Central memory CD8-positive, alpha-beta T cell (primary cell): ENCODE data around the gene GPR132.

Experiments used
- ATAC-seq: fragments of 150-1000 bp; cut with Tn5 transposase; replicated peaks from 2 replicates; pipeline ENCODE4 v1.10.0; 2022; ENCODE audit warnings: mild to moderate bottlenecking, moderate FRiP score, moderate number of reproducible peaks; ENCODE audit not compliant: poor library complexity, severe bottlenecking; ENCODE audit errors: extremely low read depth
- DNase-seq, 2 donors: peaks; one replicate each; pipeline ENCODE4 v3.0.0; 2021; ENCODE audit warnings: low spot score in 2 of 2
- H3K27ac Mint-ChIP-seq: one replicate; pipeline ENCODE4 v1.8.0; 2022; ENCODE audit warnings: low read depth, mild to moderate bottlenecking, moderate library complexity, mixed read lengths
- H3K27me3 Mint-ChIP-seq: one replicate; pipeline ENCODE4 v1.8.0; 2022; ENCODE audit warnings: mixed read lengths
- H3K36me3 Mint-ChIP-seq: one replicate; pipeline ENCODE4 v1.8.0; 2022; ENCODE audit warnings: mild to moderate bottlenecking, moderate library complexity, mixed read lengths; ENCODE audit not compliant: insufficient read depth
- H3K4me1 Mint-ChIP-seq: one replicate; pipeline ENCODE4 v1.8.0; 2022; ENCODE audit warnings: mixed read lengths
- H3K4me3 Mint-ChIP-seq: one replicate; pipeline ENCODE4 v1.8.0; 2022; ENCODE audit warnings: mild to moderate bottlenecking, moderate library complexity, mixed read lengths
- H3K9me3 Mint-ChIP-seq: one replicate; pipeline ENCODE4 v1.8.0; 2022; ENCODE audit warnings: mixed read lengths

GPR132 gene

DNA sequence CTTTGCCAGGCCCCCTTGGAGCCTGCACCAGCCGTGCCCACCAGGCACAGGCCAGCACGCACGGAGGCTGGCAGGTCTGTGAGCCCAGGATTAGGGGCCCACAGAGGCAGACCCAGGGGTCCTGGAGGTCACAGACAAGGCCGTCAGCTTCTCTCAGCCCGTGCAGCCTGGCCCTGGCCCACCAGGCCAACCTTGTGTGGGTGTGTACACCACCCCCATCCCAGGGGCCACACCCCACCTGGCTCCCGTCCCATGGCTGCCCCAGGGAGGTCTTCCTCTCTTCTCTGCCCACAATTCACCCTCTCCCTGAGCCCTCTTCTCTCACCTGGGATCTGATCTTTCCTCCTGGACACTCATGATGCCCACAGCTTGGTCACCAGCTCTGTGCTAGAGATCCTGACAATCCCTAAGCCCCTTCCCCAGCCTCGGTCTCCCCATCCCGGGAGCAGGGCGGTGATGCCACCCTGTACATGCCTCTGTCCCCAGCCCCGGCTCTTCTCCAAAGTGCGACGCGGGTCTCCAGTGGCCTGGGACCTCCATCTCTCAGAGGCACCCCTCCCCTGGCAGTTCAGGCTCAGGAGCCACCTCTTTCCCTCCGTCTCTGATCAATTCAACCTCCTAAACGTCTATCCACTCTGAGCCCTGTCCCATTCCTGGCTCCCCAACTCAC lies 31.1 kb upstream of the GPR132 start:
- H3K36me3 Mint-ChIP-seq = peaks cover 3% of the 10 kb centered on the region
- H3K4me1 Mint-ChIP-seq = peaks cover 14% of the 10 kb centered on the region
- DNase-seq (no peak), ATAC-seq (no peak)
- peaks cover 5% of the 10 kb centered on the region for H3K9me3 Mint-ChIP-seq
- H3K27ac Mint-ChIP-seq = peak overlapping the region; percentile 52
- peak overlapping the region; percentile 0 for H3K4me3 Mint-ChIP-seq
- peaks cover 20% of the 10 kb centered on the region for H3K27me3 Mint-ChIP-seq

DNA sequence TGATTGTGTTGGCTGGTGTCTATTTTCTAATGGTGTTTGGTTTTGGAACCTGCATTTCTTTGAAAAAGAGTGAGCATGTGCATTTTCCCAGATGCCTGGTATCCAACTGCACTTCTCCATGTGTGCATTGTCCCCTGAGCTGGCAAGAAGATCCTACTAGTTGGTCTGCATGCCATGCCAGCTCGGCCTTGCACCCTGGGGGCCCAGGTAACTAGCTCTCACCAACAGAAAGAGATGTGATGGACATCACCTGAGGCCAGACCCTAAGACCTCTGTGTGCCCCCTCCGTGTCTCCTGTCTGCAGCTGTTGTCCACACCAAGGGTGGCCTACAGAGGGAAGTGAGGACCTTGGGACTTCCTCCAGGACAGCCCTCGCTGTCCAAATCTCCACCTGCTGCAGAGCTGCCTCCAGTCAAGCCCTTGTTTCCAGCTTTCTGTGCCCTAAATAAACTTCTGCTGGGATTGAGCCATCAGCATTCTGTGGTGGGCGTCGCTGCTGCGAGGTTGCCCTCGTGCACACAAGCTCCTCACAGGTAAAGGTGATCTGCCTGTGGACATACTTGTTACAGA lies 30.1 kb upstream of the GPR132 start:
- Mint-ChIP-seq H3K36me3 (peaks cover 3% of the 10 kb centered on the region), H3K27ac (no peak overlapping the region), H3K4me1 (peaks cover 20% of the 10 kb centered on the region), H3K27me3 (peaks cover 17% of the 10 kb centered on the region), H3K4me3 (no peak overlapping the region), H3K9me3 (peaks cover 5% of the 10 kb centered on the region)
- ATAC-seq = no peak
- no peak for DNase-seq

DNA sequence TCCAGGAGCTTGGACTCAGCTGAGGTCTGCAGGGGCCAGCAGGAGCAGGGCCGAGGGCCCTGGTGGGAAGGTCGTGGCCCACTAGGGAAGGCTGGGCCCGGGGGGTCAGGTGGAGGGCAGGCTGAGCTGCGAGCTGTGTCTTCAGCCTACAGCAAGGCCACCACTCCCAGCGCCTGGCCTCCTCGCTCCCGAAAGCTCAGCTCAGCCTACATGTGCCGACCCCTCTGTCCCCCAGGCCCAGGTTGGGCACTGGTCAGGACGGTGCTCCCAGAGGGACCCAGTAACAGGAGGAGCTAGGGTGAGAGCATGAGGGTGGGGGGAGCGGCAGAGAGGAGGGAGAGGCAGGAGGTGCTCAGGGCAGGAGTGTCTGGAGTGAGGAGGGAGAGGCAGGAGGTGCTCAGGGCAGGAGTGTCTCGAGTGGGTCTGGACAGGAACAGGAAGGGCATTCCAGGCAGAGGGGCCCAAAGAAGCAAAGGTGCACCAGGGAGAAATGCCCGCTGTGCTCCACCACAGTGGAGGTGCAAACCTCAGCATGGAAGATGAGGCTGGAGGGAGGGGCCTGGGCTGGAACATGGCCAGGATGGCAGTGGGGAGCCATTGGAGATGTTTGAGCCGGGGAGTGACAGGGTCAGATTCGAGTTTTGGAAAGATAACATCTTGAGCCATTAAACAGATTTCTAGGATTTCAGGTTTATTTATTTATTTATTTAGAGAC lies 29.1 kb upstream of the GPR132 start:
- Mint-ChIP-seq H3K27ac (no peak overlapping the region), H3K4me3 (peak overlapping the region; percentile 71), H3K36me3 (peaks cover 3% of the 10 kb centered on the region), H3K27me3 (peaks cover 9% of the 10 kb centered on the region), H3K4me1 (peaks cover 24% of the 10 kb centered on the region), H3K9me3 (no peaks in the 10 kb centered on the region)
- ATAC-seq (no peak), DNase-seq (no peak)

DNA sequence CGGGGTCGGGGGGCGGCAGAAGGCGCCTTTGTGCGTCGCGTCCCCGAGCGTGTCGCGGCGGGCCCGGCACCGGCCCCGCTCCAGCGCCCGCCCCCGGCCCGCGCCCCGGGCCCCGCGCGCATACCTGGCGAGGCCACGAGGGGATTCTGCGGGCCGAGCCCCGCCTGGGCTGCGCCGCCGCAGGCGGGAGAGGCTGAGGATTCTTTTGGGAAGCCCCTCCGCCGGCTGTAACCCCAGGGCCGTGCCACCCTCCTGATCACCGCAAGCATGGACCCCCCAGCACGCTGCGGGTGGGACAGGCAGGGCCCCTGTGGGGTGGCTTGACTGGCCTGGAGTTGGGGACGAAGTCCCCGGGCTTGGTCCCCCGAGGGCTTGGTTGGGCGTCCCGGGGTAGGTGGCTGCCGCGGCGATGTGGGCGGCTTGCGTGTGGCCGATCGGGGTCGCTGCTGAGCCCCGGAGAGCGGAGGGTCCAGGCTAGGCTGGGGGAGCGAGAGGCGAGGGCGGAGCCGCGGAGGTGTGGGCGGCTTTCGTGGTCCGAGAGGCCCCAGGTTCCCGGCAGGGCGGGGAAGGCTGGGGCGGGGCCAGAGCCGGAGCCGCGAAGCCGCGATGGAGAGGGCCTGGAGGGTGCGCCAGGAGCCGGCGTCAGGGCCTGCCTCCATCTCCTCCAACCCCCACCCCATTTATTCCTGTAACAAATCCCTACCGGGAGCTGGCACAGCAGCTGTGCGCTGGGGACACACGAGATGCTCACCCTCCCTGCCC lies 28.4 kb upstream of the GPR132 start:
- ATAC-seq (peak; percentile 38), DNase-seq (peak; percentile 27 to 48)
- Mint-ChIP-seq H3K36me3 (peaks cover 3% of the 10 kb centered on the region), H3K4me1 (peaks cover 25% of the 10 kb centered on the region), H3K27ac (peak overlapping the region; percentile 61), H3K4me3 (peak overlapping the region; percentile 71), H3K27me3 (peaks cover 2% of the 10 kb centered on the region), H3K9me3 (no peaks in the 10 kb centered on the region)

DNA sequence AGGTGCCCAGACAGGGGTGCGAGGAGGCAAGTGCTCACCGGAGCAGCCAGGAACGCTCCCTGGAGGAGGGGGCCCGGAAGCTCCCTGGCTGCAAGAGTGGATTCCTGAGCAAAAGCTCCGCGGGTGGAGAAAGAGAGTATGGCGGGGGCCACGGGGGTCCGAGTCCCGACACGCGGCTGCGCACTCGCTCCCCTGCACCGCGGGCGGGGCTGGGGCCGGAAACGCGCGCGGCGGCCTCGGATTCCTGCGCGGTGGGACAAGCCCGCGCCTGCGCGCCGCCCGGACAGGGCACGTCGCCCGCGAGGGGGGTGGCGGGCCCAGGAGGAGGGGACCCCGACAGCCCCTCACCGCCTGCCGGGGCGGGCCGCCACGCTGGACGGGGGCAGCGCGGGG lies 27.8 kb upstream of the GPR132 start:
- Mint-ChIP-seq H3K4me1 (peaks cover 29% of the 10 kb centered on the region), H3K27ac (peak overlapping the region; percentile 61), H3K9me3 (no peaks in the 10 kb centered on the region), H3K36me3 (peaks cover 5% of the 10 kb centered on the region), H3K4me3 (peak overlapping the region; percentile 81), H3K27me3 (no peaks in the 10 kb centered on the region)
- DNase-seq (peak; percentile 43 to 44), ATAC-seq (peak; percentile 58)

DNA sequence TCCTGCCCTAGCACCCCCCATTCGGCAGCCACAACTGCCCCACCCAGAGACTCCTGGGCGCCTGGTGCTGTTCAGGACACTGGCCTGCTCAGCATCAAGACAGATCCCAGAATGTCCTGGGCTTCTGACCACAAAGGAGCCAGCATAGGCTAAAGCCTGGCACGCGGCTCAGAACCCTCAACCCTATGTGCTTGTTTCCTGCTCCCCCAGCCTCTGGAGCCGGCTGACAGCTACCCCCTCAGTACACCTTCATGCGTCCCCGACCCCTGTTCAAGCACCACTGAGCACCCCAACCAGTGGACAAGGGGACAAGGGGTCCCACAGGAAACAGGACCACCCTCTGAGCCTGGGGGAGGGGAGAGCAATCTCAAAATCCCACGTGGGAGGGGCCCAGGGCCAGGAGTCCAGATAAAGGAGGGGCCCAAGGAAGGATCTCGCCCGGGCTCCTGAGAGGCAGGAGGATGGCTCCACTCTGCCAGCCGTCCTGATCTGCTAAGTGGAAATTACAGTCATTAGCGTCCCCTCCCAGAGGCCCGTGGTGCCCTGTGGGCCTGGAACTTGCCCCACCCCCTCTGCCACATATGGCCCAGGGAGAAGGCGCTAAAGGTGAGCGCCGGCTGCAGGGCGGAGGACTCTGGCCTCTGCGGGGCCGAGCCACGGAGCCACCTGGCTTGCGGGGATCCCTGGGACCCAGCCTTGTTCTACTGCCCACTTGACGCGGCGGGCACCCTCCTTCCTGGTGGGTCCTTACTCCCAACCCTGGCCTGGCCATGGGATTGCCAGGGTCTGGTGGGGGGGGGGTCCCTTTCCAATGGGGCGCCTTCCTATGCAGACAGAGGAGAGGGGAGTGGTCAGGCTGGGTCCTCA lies 27.2 kb upstream of the GPR132 start:
- Mint-ChIP-seq H3K36me3 (peaks cover 5% of the 10 kb centered on the region), H3K27ac (peak overlapping the region; percentile 61), H3K9me3 (no peaks in the 10 kb centered on the region), H3K4me3 (peak overlapping the region; percentile 81), H3K4me1 (peaks cover 29% of the 10 kb centered on the region), H3K27me3 (no peaks in the 10 kb centered on the region)
- ATAC-seq = no peak
- DNase-seq = no peak

DNA sequence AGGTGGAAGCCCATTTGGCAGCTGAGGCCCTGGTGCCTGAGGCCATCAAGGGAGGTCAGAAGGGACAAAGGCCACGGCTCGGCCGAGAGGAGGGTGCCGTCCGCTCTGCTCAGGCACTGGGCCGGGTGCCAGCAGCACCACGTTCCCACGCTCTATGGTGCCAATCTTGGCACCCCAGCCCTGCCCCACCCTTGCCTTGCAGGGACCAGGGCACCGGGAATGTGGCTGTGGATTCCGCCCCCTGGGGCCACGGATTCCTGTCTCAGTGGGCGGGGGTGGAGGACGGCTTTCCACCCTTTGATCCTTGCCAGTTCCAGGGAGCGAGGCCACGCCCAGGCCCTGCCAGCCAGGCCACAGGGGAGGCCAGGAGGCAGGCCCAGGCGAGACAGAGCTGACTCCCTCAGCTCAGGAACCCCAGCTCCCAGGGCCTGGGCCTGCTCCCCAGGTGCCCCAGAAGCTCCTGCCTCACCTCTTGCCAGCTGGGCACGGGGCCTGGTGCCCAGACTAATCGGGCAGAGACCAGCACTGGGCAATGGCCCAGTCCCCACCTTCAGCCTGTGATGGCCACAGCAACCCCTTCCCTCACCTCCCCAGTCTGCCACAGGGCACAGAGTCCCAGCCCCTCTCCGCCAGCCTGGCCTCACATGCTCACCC lies 26.4 kb upstream of the GPR132 start:
- ATAC-seq (no peak), DNase-seq (no peak)
- peaks cover 8% of the 10 kb centered on the region for H3K36me3 Mint-ChIP-seq
- H3K27ac Mint-ChIP-seq = peak overlapping the region; percentile 61
- peaks cover 33% of the 10 kb centered on the region for H3K4me1 Mint-ChIP-seq
- no peaks in the 10 kb centered on the region for H3K9me3 Mint-ChIP-seq
- H3K27me3 Mint-ChIP-seq = no peaks in the 10 kb centered on the region
- peak overlapping the region; percentile 81 for H3K4me3 Mint-ChIP-seq

DNA sequence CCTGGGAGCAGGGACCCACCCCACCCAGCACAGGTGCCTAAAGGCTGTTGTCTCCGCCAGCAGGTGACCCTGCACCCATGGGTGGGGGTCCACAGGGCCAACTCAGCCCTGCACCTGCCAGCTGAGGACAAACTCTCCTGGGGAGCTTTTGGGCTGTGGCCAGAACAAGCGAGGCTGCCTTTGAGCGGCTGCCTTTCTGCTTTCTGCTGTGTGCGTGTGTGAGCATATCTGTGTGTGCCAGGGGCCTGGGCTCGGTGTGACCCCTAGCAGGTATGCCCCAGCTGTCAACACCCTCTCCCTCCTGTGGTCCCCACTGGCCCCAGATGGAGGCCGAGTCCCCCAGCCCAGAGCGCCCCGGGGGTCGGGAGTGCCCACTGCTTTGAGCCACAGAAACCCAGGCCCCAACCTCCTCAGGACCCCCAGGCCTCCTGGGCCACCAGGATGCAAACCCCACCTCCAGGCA lies 25.9 kb upstream of the GPR132 start:
- peaks cover 36% of the 10 kb centered on the region for H3K4me1 Mint-ChIP-seq
- H3K36me3 Mint-ChIP-seq = peaks cover 8% of the 10 kb centered on the region
- peak overlapping the region; percentile 63 for H3K27ac Mint-ChIP-seq
- H3K4me3 Mint-ChIP-seq = no peak overlapping the region
- H3K9me3 Mint-ChIP-seq = no peaks in the 10 kb centered on the region
- no peak for ATAC-seq
- H3K27me3 Mint-ChIP-seq = no peaks in the 10 kb centered on the region
- DNase-seq = no peak

DNA sequence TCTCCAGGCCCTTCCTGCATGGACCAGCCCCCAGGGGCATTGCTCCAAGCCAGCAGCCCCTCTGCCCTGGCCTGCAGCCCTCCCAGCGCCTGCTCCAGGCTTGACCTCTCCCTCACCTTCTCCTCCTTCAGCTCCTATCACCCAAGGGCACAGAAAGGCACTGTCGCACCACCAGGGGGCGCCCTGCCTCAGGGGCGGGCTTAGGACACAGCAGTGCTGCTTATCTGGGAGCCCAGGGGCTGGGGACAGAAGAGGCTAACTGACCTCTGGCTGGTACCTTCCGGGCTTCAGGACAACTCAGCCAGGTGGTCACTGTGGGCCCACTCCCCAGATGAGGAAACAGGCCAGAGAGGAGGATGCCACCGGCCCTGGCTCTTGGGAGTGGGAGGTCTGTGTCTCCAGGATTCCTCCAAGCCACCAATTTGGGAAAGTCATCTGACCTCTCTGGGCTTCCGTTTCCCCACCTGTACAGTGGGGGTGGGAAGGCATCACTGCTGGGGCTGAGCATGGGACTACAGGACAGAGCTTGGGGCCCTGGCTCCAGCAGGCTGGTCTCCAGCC lies 25.3 kb upstream of the GPR132 start:
- Mint-ChIP-seq H3K4me1 (peaks cover 36% of the 10 kb centered on the region), H3K4me3 (peak overlapping the region; percentile 54)

DNA sequence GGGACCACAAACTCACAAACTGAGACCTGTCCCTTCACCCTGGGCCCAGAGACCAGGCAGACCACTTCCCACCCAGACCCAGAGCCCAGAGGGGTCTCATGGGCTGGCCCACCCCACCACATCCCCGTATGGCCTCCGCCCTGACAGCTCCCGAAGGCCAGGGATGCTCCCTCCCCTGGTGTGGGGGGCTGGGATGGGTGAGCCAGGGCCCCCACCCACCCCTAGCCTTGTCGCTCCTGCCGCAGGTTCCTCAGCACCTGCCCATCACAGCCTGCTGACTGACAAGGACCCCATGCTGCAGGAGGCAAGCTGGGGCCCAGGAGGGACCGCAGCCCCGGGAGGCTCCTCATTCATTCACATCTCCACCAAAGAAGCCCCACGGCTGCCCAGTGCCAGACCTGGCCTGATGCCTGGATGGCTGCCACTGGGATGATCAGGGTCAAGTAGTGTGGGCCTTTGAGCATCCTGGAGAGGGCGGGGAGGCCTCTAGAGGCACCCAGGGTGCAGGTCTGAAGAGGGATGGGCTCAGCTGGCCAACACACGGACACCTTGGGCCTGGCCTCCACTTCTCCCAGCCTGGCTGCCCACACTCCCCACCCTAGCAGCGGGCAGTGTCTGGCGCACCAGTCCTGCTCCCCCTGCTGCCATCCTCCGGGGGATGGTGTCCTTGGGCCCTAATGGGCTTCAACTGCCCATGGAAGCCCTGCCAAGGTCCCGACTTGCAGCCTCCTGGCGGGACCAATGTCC lies 24.7 kb upstream of the GPR132 start:
- DNase-seq = no peak
- Mint-ChIP-seq H3K4me3 (peak overlapping the region; percentile 54), H3K9me3 (no peaks in the 10 kb centered on the region), H3K4me1 (peaks cover 36% of the 10 kb centered on the region), H3K36me3 (peaks cover 8% of the 10 kb centered on the region), H3K27me3 (no peaks in the 10 kb centered on the region), H3K27ac (peak overlapping the region; percentile 63)
- ATAC-seq = no peak

More for the DNA sequence above, 25.3 kb upstream of the GPR132 start:
- ATAC-seq (peak; percentile 40), DNase-seq (peak; percentile 76 to 84)
- H3K27ac Mint-ChIP-seq = peak overlapping the region; percentile 63
- no peaks in the 10 kb centered on the region for H3K9me3 Mint-ChIP-seq
- H3K27me3 Mint-ChIP-seq = no peaks in the 10 kb centered on the region
- H3K36me3 Mint-ChIP-seq = peaks cover 8% of the 10 kb centered on the region
